Activated B cell treated with CpG ODN at 0.5 μM for 24 hours (primary cell): ENCODE measurements around the gene VIPR1. TPM values are rescaled to one million over a fixed set of nuclear protein-coding genes. Genes with fewer than 3 reads are reported as not detected.

Source experiments
- ATAC-seq: fragments of 200-7000 bp; cut with Tn5 transposase; one replicate; pipeline ENCODE4 v1.10.0; 2021; ENCODE audit warnings: low read depth, mild to moderate bottlenecking, moderate library complexity
- CTCF ChIA-PET: fragments of 350-600 bp; sonication (Branson Sonifier 250); formaldehyde crosslinking; loops from one replicate; lab custom pipeline; 2021; ENCODE audit warnings: antibody characterized with exemption; lab: Charles Lee
- POLR2A ChIA-PET: fragments of 350-600 bp; sonication (Branson Sonifier 250); formaldehyde crosslinking; loops from one replicate; lab custom pipeline; 2021; ENCODE audit warnings: antibody characterized with exemption; lab: Charles Lee
- DNase-seq: peaks from one replicate; pipeline ENCODE4 v3.0.0; 2022
- H3K27ac Mint-ChIP-seq: one replicate; pipeline ENCODE4 v1.8.0; 2020; ENCODE audit warnings: mixed read lengths
- H3K27me3 Mint-ChIP-seq: one replicate; pipeline ENCODE4 v1.8.0; 2021; ENCODE audit warnings: mixed read lengths
- H3K36me3 Mint-ChIP-seq: one replicate; pipeline ENCODE4 v1.8.0; 2021; ENCODE audit warnings: low read depth, mixed read lengths
- H3K4me1 Mint-ChIP-seq: one replicate; pipeline ENCODE4 v1.8.0; 2021; ENCODE audit warnings: mixed read lengths
- H3K4me3 Mint-ChIP-seq: one replicate; pipeline ENCODE4 v1.8.0; 2020; ENCODE audit warnings: mild to moderate bottlenecking, mixed read lengths
- H3K9me3 Mint-ChIP-seq: one replicate; pipeline ENCODE4 v1.8.0; 2020; ENCODE audit warnings: mixed read lengths
- CTCF ChIP-seq: fragments of 200-600 bp; IDR thresholded peaks from one replicate; pipeline ENCODE4 v1.8.0; 2022; ENCODE audit warnings: antibody characterized with exemption, mild to moderate bottlenecking
- intact Hi-C: fragments of 100-400 bp; cut with micrococcal nuclease; formaldehyde crosslinking; loops from one replicate; pipeline ENCODE4 v1.15.1; 2024
- total RNA-seq: library from RNA; stranded (reverse); gene quantifications from 2 replicates; pipeline ENCODE4 v1.2.3, GENCODE V29; 2022

The VIPR1 gene
- total RNA-seq, 1 donor from 2014 or later: 3.2 TPM

GRCh38 chr3:42537350-42537749, 34.9 kb downstream of the VIPR1 start:
- CTCF ChIA-PET: interaction anchor here (1.0 to 2.1 kb wide), 3 partner anchors 9 to 308 kb away, joined by 3 to 9 read pairs (median 5); partner anchors contain the start of gene VIPR1
- H3K27ac Mint-ChIP-seq: no peak overlapping the region
- no peaks in the 10 kb centered on the region for H3K4me1 Mint-ChIP-seq
- no peak overlapping the region for H3K4me3 Mint-ChIP-seq
- H3K36me3 Mint-ChIP-seq: no peaks in the 10 kb centered on the region
- intact Hi-C loops: loop anchor here (2.0 kb wide), 1 partner anchor 35 kb away; the partner anchor contains the start of gene VIPR1
- TF ChIP-seq CTCF: no peak
- ATAC-seq (no peak), DNase-seq (no peak)
- POLR2A ChIA-PET: no interaction called here
- H3K27me3 Mint-ChIP-seq: peaks cover 5% of the 10 kb centered on the region
- no peaks in the 10 kb centered on the region for H3K9me3 Mint-ChIP-seq

- intact Hi-C loops: loop anchor here (1.0 to 5.0 kb wide), 5 partner anchors 98 to 645 kb away; no protein-coding TSS in a partner anchor
- no peaks in the 10 kb centered on the region for H3K9me3 Mint-ChIP-seq
Measured at GRCh38 chr3:42539871-42540714, 37.6 kb downstream of the VIPR1 start.

GRCh38 chr3:42541079-42541478, 38.6 kb downstream of the VIPR1 start:
- ChIA-PET POLR2A (no interaction called here), CTCF (interaction anchor here (1.8 to 2.8 kb wide), 2 partner anchors 39 to 294 kb away, joined by 6 to 11 read pairs; no protein-coding TSS in a partner anchor)
- TF ChIP-seq CTCF: no peak
- H3K9me3 Mint-ChIP-seq: no peaks in the 10 kb centered on the region
- H3K36me3 Mint-ChIP-seq: no peaks in the 10 kb centered on the region
- H3K27me3 Mint-ChIP-seq: peaks cover 4% of the 10 kb centered on the region
- no peaks in the 10 kb centered on the region for H3K4me1 Mint-ChIP-seq
- no peak overlapping the region for H3K27ac Mint-ChIP-seq
- DNase-seq: no peak
- no peak overlapping the region for H3K4me3 Mint-ChIP-seq
- no peak for ATAC-seq
- intact Hi-C loops: loop anchor here (2.0 to 5.0 kb wide), 3 partner anchors 99 to 646 kb away; no protein-coding TSS in a partner anchor

More at GRCh38 chr3:42539871-42540714, 37.6 kb downstream of the VIPR1 start:
- DNase-seq: peak; percentile 41
- peak; percentile 47 for TF ChIP-seq CTCF
- CTCF ChIA-PET: interaction anchor here (1.8 to 2.8 kb wide), 2 partner anchors 38 to 293 kb away, joined by 6 to 11 read pairs; no protein-coding TSS in a partner anchor
- Mint-ChIP-seq H3K27ac (no peak overlapping the region), H3K36me3 (no peaks in the 10 kb centered on the region), H3K4me1 (no peaks in the 10 kb centered on the region), H3K27me3 (peaks cover 4% of the 10 kb centered on the region), H3K4me3 (no peak overlapping the region)
- peak; percentile 64 for ATAC-seq
- POLR2A ChIA-PET: no interaction called here

GRCh38 chr3:42544492-42545283, 42.2 kb downstream of the VIPR1 start:
- intact Hi-C loops: loop anchor here (5.0 kb wide), 2 partner anchors 102 to 117 kb away; no protein-coding TSS in a partner anchor
- DNase-seq: no peak
- Mint-ChIP-seq H3K27me3 (no peaks in the 10 kb centered on the region), H3K27ac (no peak overlapping the region), H3K36me3 (peaks cover 6% of the 10 kb centered on the region), H3K4me3 (no peak overlapping the region), H3K9me3 (no peaks in the 10 kb centered on the region), H3K4me1 (no peaks in the 10 kb centered on the region)
- ChIA-PET POLR2A (no interaction called here), CTCF (interaction anchor here (1.0 to 1.5 kb wide), 2 partner anchors 43 to 297 kb away, joined by 3 to 5 read pairs; no protein-coding TSS in a partner anchor)
- TF ChIP-seq CTCF: no peak
- no peak for ATAC-seq
